Ovary (tissue), 3 donors: ENCODE measurements around the gene IL1R1.

Experiments used
- CTCF ChIP-seq, 3 donors: fragments of 450-650 bp in 2 of 3; fragments of 200-600 bp in 1 of 3; IDR thresholded peaks; one replicate each; pipeline versions ENCODE4 v1.5.1 to v1.8.0; 2016 to 2022; ENCODE audit warnings: antibody characterized with exemption in 3 of 3, mild to moderate bottlenecking in 1 of 3
- POLR2A ChIP-seq: fragments of 450-650 bp; IDR thresholded peaks from one replicate; pipeline ENCODE4 v1.6.1; 2017; ENCODE audit warnings: antibody characterized with exemption, mild to moderate bottlenecking, moderate library complexity
- donor health status: DM: no; HTN: no; CAD: no.

GRCh38 chr2:102110596-102111334, 31.8 kb upstream of the IL1R1 start:
- TF ChIP-seq POLR2A (no peak), CTCF (IDR thresholded peaks at IDR 0.05) (no peak)
